COR-L47 (cell line): ENCODE results near the gene OAT.

Source experiments
- DNase-seq: peaks from one replicate; lab custom pipeline; 2025; lab: John Stamatoyannopoulos, UW

OAT gene

DNA sequence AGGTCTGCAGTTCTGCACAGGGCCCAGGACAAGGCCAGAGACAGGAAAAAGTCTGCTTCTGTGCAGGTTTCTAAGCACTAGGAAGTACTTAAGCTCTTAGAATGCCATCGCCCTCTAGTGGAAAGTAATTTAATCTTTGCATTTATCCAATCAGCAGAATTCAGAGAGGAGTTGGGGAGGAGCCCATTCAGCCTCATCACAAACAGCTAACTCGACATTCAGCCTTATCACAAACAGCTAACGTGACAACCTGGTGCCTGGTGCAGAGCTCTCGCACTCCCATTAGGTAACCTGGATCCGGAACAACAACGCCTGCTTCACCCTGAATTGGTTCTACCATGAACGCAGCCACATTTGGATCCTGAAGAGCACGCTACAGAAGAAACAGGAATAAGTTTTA is 15.2 kb downstream of the OAT start:
- peak; percentile 42 for DNase-seq

DNA sequence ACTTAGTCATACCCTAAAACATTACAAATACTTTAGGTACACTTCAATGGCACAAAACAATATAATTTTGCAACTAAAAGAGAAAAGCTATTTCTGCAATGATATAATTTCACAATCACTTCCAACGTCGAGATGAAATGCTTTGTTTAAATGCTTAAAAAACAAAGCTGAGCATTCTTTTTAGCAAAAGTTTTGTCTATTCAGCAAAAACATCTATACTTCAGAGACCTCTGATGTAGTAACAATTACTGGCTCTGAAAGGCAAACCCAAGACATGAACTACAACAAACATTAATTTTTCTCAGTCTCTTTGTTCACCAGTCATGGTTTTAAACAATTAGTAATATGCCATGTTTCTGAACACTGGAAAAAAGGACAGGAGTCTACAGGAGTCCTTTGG is 16.4 kb downstream of the OAT start:
- no peak for DNase-seq

DNA sequence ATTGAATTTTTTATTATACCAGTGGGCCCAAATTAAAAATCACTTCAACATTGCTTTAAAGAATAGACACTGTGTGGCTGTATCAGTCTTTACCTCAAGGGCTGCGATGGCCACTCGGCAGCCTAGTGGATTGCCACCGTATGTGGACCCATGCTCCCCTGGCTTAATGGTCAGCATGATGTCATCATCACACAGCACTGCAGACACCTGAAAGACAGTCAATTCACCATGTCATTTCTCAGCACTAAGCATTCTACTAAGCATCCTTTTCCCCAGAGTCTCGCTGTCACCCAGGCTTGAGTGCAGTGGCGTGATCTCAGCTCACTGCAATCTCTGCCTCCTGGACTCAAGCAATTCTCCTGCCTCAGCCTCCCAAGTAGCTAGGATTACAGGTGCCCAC is 17.1 kb downstream of the OAT start:
- DNase-seq: no peak

DNA sequence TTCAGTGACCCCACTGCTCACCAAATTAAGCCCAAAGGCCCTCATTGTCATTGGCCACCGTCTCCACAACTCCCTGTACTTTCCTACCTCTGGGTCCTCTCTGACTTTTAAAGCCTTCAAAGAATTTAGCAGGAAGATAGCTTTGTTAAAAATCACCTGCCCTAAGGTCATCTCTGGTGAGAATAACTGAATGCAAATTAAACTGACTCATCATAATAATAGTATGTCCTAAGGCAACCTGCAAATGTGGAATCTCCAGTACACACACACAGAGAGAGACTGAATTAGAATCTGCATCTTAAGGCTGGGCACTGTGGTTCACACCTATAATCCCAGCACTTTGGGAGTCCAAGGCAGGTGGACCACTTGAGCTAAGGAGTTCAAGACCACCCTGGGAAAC is 24.1 kb downstream of the OAT start:
- DNase-seq: no peak

DNA sequence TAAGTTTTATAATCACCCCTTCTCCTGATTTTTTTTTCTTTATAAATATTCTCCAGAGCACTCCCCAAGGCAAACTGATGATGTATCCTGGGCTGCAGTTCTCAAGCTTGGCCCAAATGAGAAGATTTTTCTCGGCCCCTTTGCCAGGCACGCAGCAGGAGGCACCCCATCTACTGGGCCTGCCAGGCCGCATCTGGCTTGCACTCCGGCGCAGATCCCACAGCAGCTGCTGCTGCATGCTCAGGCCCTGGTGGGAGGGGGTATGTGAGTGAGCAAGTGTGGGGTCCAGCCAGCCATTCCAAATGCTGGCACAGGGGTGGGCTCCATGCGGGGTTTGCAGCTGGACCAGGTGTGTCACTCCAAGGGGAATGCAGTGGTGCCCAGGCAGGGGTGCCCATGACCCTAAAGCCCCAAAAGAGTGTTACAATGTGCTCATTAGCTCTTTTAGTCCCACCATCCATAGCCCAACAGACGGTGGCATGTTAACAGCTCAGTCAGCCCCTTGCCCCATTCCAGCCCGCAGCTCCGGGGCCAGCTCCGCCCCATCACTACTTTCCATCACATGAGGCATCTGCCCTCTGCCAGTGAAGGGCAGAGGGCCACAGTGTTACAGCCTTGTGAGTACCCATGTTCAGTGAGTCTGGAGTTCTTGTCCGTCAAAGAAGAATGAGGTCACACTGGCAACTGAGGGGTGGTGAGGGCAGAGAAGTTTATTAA is 25.9 kb downstream of the OAT start:
- no peak for DNase-seq

DNA sequence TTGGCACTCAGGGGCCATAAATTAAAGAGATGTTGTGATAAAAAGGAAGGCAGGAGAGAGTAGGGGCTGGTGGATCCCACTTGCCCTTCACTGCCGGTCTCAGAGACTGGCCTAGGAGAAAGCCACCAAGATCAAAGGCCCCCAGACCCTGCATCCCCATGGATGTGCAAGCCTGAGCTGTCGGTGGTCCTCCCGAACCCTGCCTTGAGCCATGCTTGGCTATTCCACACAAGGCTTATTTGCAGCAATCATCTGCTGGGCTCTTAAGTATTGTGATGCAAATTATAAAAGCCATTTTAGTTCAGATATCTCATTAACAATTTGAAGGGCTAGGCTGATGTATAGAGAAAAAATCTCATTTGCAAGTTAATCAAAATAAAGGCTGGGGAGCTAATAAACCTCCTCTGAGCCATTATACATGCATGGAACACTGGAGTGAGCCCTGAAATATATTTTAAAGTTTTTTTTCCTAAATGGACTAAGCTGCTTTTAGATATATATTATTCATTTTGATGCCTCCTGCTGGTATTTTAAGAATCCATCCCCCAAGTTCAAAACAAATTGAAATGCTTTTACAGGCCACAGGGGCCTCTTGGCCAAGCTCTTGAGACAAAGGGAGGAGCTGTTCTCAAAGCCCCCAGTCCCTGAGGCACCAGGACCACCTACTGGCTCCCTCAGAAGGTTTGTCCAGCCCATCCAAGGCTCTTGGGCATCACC is 28.1 kb downstream of the OAT start:
- no peak for DNase-seq

DNA sequence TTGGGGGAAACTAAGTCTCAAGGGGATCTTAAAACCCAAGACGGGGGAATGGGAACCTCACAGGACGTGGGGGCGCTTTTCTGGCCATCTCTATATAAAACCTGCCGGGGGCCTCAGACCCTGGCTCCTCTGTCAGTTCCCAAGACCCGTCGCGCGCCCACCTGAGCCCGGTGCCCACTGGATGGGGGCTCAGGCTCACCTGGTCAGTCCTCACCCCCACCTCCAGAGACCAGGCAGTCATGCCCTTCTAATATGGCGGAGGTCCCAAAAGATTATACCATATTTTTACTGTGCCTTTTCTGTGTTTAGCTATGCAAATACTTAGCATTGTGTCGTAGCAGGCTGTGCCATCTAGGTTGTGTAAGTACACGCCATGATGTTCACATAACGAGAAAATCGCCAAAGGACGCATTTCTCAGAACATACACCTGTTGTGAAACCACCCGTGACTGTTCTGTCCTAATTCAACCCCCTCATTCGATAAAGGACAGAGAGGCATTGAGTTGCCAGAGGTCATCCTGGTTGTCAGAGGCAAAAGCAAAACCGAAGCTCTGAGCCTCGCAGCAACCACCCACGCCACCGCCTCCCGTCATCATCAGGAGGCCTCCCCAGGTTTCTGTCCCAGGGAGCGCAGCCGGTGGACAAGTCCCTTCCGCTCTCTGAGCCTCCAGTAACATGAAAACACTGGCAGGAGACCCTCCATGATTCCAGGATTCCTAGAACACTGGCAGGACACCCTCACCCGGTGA is 28.9 kb downstream of the OAT start:
- no peak for DNase-seq

DNA sequence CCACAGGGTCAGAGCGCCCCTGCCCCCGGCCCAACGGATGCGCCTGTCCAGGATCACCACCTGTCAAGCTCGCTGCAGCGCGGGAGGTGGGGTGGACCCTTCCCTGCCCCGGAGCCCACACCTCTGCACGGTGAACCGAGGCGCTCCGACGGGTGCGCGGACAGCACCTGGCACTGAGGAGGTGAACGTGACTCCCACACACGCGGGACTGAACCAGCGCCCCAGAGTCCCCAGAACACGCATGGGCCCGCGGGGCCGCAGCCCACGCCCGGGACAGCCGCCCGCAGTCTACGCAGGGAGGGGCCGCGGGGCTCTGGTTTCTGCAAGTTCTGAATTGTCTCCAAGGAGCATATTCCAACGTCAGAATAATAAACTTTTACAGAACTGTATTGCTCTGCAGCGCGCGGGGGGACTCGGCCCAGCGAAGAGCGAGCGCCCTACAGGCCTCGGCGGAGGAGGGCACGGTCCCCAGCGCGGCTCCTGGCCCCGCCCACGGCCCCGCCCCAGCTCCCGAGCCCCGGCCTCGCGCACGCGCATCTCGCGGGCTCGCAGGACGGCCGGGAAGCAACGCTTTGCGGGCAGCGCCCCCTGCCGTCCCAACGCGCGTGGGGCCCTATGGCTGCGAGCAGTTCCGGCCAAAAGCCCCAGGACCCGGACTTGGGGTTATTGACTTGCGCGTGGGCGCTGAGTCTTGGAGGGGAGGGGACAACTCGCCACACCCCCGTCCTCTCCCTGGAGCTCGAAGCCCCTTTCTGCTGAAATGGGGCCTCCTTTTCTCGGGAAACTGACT is 29.7 kb downstream of the OAT start:
- DNase-seq: peak; percentile 63

DNA sequence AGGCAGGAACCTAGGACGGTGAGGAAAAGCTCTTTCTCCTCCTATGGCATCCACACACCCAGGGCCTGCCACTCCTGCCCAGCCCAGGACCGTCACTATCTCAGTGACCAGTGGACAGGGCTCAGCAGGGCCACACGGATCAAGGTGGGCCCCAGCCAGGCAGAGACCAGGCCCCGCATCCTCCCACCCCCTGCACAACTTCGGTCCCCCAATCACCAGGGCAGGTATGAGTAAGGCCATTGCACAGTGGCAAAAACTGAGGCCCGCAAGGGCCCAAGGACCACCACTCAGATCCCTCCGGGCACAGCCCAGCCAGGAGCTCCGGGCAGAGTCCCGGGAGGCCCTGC is 30.3 kb downstream of the OAT start:
- DNase-seq: no peak

DNA sequence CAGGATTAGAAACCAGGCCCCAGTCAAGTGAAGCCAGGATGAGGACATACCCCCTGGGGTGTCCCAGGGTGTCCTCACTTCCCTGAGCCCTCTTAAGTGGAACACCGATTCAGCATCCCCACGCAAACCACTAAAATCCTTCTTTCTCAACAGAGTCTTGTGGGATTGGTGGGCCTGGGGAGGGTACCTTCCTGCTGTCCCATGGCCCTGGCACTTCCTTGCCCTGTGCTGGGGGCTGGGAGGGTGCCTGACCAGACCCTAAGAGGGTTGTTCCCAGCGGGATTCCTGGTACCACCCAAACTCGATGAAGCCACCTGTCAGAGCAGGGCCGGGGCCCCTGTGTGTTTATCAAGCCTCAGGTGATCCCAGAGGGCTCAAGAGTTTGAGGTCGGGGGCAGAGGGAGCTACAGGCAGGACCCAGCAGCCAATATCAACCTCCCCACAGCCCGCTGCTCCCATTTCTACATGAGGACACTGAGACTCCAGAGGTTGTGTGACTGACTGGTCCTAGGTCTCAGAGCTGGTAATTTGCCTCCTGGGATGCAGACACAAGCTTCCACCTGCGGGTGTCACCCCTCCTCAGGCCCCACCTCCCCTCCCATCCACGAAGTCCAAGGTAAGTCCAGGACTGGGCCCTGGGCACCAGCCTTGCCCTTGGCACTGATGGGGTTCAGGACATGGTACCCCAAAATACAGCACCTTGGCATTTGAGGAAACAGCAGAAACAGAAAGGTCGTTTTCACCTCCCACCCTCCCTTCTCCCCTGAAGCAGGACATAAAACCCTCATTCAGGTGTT is 31.4 kb downstream of the OAT start:
- no peak for DNase-seq

DNA sequence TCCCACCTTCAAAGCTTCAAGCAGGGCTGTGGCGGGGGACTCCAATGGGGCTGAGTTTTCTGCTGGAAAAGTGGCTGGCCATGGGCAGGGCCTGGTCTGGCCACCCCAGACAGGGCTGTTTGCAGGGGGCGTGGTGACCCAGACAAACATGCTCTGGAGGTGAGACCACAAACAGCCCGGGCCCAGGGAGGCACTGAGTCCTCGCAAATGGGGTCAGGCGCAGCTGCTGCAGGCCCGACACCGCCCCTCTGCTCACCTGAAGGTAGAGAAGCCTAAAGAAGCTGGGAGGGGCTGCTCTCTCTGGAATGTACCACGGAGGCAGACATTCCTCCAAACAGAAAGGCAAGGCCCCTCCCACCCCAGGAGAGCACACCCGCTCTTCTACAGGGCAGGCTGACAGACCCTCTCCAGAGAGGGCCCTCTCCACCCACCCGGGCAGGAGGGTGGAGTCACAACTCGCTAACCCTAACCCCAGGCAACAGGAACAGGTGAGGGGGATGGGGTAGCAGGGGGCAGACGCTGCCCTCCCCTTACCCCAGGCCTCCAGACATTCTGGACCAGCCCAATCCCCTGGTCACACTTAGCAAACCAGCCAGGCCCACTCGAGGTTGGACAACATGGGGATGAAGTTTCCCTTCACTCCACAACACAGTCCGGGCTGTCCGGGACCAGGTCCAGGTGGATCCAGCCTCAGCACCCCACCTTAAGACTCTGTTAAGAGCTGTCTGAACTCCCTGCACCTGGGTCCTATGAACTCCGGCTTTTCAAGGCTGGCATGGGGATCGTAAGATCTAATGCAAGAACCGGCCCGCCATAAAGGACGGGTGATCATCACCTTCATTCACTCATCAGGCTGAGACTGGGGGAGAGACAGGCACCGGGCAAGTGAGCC is 32.3 kb downstream of the OAT start:
- DNase-seq: no peak

DNA sequence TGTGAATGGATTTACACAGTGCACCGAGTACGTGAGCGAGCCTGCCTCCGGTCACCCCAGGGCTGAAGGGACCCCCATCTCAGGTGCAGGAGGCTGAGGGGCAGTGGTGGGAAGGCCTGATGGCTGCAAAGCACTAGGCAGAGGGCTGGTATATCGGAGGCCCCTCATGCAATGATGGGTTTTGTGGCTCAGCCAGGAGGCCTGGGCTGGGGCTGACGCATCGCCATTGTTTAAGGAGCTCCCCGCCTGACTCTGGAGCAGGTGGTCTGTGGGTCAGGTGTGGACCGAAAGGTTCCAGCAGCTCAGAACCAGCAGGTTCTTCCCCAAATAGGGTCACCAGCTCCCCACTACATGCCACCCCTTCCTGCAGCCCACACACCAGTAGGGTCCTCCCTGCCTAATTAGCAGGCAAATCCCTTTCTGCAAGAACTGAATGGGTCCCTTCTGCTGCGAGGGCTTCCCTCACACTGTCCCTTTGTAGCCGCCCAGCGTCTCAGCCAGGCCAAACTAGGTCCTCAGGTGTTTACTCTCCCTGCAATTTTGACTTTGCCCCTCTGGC is 33.0 kb downstream of the OAT start:
- DNase-seq: no peak

DNA sequence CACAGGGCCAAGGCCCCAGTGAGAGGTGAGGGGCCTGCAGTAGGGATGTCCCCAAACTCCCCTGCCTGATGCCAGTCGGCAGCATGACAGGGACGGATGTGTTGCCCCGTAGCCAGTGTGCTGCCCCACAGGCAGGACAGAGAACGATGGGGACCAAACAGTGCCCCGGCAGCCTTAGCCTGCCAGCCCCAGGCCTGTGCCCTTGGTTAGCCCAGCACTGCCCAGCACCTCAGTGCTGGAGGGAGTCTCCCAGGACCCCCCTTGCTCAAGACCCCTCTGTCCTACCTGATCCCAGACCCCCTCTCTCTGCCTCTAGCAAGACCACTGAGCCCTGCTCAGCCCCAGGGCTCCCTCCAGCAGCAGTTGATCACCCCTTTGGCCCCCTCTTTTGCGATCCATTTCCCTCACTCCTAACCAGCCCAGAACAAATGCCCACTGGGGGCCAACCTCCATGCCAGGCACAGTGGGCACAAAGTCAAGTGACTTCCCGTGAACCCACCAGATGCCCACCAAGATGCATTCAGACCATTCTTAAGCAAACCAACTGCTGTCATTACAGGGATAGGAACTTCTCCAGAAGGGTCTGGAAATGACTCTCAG is 34.0 kb downstream of the OAT start:
- no peak for DNase-seq

DNA sequence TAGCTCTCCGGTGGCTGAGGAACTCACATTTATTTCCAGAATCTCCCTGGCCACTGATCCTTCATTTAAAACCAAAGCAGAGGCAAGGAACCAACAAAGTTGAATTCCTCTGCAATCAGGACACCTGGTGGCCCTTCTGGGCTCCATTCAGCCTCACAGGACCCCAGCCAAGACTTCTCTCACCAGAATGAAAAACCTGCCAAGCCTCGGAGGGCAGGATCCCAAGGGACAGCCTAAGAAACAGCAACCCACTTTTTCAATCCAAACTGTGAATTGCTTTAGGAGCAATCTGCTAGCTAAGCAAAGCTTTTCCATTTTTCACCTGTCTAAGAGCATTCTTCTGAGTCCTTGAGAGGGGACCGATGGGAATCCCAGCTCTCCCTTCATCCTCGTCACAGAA is 34.6 kb downstream of the OAT start:
- DNase-seq: no peak

DNA sequence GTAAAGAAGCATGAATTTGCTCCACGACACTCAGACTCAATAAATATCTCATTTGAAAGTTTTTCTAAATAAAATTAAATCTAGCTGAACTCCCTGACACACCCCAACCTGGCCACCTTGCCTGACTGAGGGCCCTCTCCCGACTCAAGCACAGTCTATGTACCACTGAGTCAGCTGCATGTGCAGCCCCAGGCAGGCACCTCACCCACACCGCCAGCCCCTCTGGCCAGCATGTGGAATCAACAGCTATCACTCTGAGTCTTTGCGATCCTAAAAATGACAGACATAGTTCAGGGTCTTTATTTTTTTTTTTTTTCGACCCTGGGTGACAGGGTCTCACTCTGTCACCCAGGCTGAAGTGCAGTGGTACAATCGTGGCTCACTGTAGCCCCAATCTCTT is 35.2 kb downstream of the OAT start:
- DNase-seq: no peak

DNA sequence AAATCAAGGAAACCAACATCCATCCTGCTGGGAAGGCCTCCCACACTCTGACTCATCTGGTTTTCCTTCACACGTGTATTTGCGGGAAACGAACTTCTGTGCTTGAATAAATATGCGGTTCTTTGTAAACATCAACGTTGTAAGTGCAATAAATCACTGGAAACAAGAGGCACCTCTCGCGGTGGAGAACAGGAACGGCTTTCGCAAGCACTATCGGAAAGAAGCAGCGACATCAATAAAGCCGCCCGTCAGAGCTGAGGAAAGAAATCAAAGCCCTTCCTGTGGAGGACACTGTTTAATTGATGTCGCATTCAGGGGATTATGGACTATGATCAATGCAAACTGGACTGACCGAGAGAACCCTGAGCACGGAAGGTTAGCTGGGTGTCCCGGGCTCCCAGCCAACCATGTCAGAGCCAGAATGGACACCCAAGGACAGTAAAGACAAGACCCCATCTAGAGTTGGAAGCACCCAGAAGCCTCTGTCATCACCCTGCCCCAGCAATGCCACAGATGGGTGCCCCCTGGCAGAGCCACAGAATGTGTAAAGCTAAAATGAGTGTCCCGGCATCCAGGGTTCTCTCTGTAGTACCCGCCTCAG is 37.6 kb downstream of the OAT start:
- no peak for DNase-seq

DNA sequence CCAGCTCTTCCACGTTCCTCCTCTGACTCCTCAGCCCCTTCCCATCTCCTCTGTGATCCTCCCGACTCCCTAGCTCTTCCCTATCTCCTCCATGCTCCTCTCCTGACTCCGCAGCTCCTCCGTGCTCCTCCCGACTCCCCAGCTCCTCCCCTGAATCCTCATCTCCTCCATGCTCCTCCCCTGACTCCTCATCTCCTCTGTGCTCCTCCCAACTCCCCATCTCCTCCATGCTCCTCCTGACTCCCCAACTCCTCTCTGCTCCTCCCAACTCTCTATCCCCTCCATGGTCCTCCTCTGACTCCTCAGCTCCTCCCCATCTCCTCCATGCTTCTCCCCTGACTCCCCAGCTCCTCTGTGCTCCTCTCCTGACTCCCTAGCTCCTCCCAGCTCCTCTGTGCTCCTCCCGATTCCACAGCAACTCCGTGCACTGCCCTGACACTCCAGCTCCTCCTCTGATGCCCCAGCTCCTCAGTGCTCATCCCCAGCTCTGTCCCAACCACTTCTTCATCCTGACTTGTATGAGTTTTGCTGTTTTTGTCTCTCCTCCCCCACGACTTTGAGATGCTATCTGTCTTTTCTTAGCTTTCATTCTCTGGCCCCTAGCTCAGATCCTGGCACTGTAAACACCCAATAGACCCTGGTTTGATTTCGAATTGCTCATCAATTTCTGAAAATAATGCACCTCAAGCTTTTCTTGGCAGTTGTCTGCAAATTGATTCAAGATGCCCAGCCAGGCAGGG is 38.3 kb downstream of the OAT start:
- DNase-seq: no peak

DNA sequence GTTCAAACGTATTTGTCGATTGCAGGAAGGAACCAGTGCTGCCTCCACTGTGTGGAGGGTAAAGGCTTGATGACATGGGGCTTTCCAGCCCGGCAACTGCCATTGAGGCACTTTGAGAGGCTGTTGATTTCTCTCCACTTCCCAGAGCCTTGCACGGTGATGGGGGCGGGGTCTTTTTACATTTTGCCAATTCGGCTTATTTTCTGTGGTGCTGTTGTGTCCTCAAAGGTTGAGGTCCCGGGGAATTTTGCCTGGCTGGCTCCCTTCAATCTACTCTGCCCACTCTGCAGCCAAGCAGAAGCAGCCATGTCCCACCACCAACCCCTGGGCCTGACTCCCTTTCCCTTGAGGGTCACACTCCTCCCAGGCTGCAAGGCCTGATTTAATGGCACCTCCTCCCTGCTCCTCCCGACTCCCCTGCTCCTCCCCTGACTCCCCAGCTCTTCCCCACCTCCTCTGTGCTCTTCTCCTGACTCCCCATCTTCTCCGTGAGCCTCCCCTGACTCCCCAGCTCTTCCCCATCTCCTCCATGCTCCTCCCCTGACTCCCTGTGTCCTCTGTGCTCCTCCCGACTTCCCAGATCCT is 39.0 kb downstream of the OAT start:
- DNase-seq: no peak
